Right cardiac atrium (tissue), 5 donors: ENCODE data around the gene ABCC2. TPM values are rescaled to one million over a fixed set of nuclear protein-coding genes. Genes with fewer than 3 reads are reported as not detected.

Experiments
- ATAC-seq, 2 donors: fragments of 200-7000 bp; cut with Tn5 transposase; one replicate each; pipeline versions ENCODE4 v1.8.0 to v1.9.1; 2020; ENCODE audit warnings: moderate library complexity in 2 of 2, mild to moderate bottlenecking in 1 of 2
- DNase-seq, 3 donors: peaks; one replicate each; pipeline ENCODE4 v3.0.0-alpha.2; 2020
- H3K27ac ChIP-seq: one replicate; pipeline ENCODE4 v1.5.1; 2013; ENCODE audit warnings: mild to moderate bottlenecking, low read length, control low read depth, moderate library complexity
- H3K27me3 ChIP-seq: one replicate; pipeline ENCODE4 v1.6.1; 2013; ENCODE audit not compliant: control insufficient read depth, insufficient read depth
- H3K4me1 ChIP-seq: one replicate; pipeline ENCODE4 v1.6.1; 2013; ENCODE audit warnings: low read length; ENCODE audit not compliant: control insufficient read depth, insufficient read depth
- H3K4me3 ChIP-seq: one replicate; pipeline ENCODE4 v1.5.1; 2013; ENCODE audit warnings: low read length, control low read depth
- H3K9me3 ChIP-seq: one replicate; pipeline ENCODE4 v1.6.1; 2013; ENCODE audit warnings: low read length; ENCODE audit not compliant: control insufficient read depth
- WGBS: extraction: QIAGEN DNeasy Blood & Tissue Kit; methylation state at CpG from one replicate; pipeline ENCODE4 v1.1.7; 2013; 5-methylcytosine and 5-hydroxymethylcytosine counted together
- intact Hi-C, 4 donors: fragments of 100-400 bp; cut with DNase I; formaldehyde crosslinking; loops; one replicate each; pipeline versions ENCODE4 v1.11.0 to v1.14.0; 2022 to 2023
- polyA plus RNA-seq: library from polyadenylated mRNA; stranded (reverse); fragments of 200-250 nt; gene quantifications from one replicate; pipeline ENCODE4 v1.2.3, GENCODE V29; 2013
- total RNA-seq, 4 donors: library from RNA; stranded (reverse); fragmentation: NEBNext Ultra II Directional; extraction: Animal tissue kit (Norgen Biotek cat#: 25700); gene quantifications; one replicate each; pipeline ENCODE4 v1.2.1, GENCODE V29; 2021
- donor health status: healthy with polysubstance abuse.
- donor health status: DM: no; HTN: yes; CAD: no.
- donor health status: DM: no; HTN: no; CAD: no.
- donor health status: DM: no; HTN: yes; CAD: no; lungs with severe emphysema.
- donor health status: DM: yes; HTN: yes; CAD: no.

Gene ABCC2
- total and polyA plus RNA-seq, 5 donors = 0.17 to 0.89 (median 0.37) TPM

DNA sequence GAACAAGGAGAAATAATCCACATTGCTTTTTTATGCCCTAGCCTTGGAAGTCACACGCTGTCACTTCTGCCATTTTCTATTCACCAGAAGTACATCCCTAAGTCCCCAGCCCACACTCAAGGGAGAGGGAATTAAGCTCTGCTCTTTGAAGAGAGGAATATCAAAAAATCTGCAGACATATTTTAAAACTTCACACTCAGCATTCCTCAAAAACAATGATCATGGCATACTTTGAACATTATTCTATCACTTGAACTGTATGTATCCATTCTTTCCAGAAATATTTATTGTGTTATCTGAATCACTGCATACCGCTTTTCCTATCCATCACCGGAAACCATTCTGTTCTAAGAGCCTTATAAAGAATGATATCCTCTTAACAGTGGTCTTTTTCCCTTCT lies 9.4 kb downstream of the ABCC2 start:
- DNase-seq (no peak), ATAC-seq (no peak)
- WGBS = 92% methylated on average over 3 of the region's 3 CpGs
- Histone ChIP-seq H3K27ac (no peak overlapping the region), H3K4me3 (no peak overlapping the region), H3K27me3 (no peaks in the 10 kb centered on the region), H3K9me3 (no peaks in the 10 kb centered on the region), H3K4me1 (no peaks in the 10 kb centered on the region)
- intact Hi-C loops = no loop called here

DNA sequence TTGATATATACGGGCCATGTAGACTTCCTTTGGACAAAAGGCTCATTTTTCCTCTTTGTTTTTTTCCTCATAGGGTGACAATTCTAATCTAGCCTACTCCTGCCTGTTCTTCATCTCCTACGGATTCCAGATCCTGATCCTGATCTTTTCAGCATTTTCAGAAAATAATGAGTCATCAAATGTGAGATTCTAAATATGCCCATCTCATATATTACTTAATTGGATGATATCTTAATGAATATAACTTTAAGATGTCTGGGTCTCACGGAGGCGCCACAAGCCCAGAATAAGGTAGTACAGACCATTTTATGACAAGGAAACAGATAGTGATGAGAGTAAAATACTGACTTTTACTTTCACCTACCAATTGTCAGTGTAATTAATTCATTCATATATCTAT lies 11.4 kb downstream of the ABCC2 start:
- no peaks in the 10 kb centered on the region for H3K4me1 ChIP-seq
- H3K9me3 ChIP-seq = no peaks in the 10 kb centered on the region
- intact Hi-C loops = no loop called here
- 92% methylated on average over 4 of the region's 4 CpGs for WGBS
- H3K27ac ChIP-seq = no peak overlapping the region
- H3K4me3 ChIP-seq = no peak overlapping the region
- no peaks in the 10 kb centered on the region for H3K27me3 ChIP-seq
- ATAC-seq (no peak), DNase-seq (no peak)

DNA sequence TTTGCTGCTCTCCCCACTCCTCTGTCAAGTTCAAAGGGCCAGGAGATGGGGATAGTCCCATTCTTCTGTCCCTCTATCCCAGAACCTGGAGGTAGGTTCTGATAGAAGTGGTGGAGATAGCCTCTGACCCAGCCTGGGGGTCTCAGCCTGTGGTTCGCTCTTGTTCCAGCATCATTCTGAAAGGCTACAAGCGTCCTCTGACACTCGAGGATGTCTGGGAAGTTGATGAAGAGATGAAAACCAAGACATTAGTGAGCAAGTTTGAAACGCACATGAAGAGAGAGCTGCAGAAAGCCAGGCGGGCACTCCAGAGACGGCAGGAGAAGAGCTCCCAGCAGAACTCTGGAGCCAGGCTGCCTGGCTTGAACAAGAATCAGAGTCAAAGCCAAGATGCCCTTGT lies 14.5 kb downstream of the ABCC2 start:
- H3K27me3 ChIP-seq = no peaks in the 10 kb centered on the region
- intact Hi-C loops = no loop called here
- WGBS = 76% methylated on average over 6 of the region's 6 CpGs
- no peak overlapping the region for H3K27ac ChIP-seq
- H3K4me1 ChIP-seq = no peaks in the 10 kb centered on the region
- no peak for ATAC-seq
- H3K4me3 ChIP-seq = no peak overlapping the region
- no peak for DNase-seq
- no peaks in the 10 kb centered on the region for H3K9me3 ChIP-seq

DNA sequence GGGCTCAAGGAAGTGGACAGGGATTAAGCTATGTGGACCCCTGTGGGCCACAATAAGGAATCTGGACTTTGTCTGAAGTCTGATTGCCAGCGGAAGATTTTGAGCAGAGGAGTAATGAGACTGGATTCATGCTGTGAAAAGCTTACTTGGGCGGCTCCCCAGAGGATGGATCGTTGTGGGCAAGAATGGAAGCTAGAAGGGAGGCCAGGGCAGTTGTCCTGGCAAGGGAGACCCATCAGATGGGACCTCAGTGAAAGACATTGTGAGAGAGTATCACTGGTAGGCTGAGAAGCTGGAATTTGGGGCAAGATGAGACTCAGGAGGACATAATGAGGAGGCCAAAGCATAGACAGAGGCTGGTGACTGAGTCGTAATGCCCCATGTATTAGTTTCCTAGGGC lies 15.6 kb downstream of the ABCC2 start:
- Histone ChIP-seq H3K9me3 (no peaks in the 10 kb centered on the region), H3K4me1 (no peaks in the 10 kb centered on the region), H3K27ac (no peak overlapping the region), H3K27me3 (no peaks in the 10 kb centered on the region), H3K4me3 (no peak overlapping the region)
- ATAC-seq (no peak), DNase-seq (no peak)
- intact Hi-C loops = no loop called here
- 87% methylated on average over 4 of the region's 4 CpGs for WGBS

DNA sequence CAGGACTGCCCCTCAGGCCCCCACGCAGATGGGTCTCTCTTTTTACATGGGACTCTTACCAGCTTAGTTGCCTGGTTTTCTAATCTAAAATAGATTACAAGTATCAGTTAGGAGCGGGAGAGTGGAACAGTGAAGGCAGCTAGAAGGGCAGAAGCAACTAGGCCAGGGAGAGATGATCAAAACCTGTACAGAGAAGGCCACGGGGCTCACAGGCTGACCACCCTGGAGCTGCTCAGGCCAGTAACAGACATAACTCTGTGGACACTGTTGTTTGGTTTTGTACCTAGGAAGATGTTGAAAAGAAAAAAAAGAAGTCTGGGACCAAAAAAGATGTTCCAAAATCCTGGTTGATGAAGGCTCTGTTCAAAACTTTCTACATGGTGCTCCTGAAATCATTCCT lies 16.5 kb downstream of the ABCC2 start:
- Histone ChIP-seq H3K4me3 (no peak overlapping the region), H3K27me3 (no peaks in the 10 kb centered on the region), H3K27ac (no peak overlapping the region), H3K4me1 (no peaks in the 10 kb centered on the region), H3K9me3 (no peaks in the 10 kb centered on the region)
- WGBS = 71% methylated on average over 3 of the region's 3 CpGs
- intact Hi-C loops = no loop called here
- ATAC-seq (no peak), DNase-seq (no peak)

DNA sequence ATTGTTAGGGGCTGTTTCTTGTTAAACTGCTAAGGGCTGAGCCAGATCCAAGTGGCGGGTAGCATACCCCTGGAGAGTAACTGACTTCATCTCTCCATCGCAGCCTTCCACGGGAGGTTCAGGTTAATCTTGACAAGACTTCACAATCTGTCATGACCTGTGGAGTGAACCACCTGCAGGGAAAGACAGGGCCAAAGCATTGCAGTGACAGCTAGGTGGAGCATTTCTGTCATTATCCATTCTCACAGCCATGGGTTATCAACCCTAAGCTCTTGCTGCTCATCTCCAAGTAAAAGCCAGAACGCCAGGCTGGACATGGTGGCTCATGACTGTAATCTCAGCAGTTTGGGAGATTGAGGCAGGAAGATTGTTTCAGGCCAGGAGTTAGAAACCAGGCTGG lies 17.2 kb downstream of the ABCC2 start:
- no peaks in the 10 kb centered on the region for H3K27me3 ChIP-seq
- no peak overlapping the region for H3K27ac ChIP-seq
- 73% methylated on average over 4 of the region's 4 CpGs for WGBS
- H3K9me3 ChIP-seq = no peaks in the 10 kb centered on the region
- no peak for ATAC-seq
- intact Hi-C loops = no loop called here
- no peaks in the 10 kb centered on the region for H3K4me1 ChIP-seq
- no peak overlapping the region for H3K4me3 ChIP-seq
- DNase-seq = no peak

DNA sequence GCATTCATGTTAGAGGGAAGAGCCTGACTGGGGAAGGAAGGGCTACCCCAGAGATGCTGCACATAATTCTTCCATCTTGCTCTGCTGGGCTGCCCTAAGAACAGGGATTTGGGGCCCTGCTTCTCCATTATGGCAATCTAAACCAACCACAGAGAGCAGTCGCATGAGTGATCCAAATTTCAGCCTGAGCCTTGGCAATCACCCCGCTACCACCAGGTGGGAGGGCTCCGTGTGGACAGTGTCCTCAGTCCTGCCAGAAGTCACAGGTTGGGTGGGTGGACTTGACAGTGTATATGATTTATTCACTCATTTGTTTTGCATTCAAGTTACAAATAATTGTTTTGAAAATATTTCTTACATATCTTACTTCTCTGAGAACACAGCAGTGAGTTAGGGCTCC lies 22.0 kb downstream of the ABCC2 start:
- Histone ChIP-seq H3K9me3 (no peaks in the 10 kb centered on the region), H3K4me3 (no peak overlapping the region), H3K4me1 (no peaks in the 10 kb centered on the region), H3K27me3 (no peaks in the 10 kb centered on the region), H3K27ac (no peak overlapping the region)
- ATAC-seq = no peak
- DNase-seq = no peak
- intact Hi-C loops = no loop called here
- WGBS = 88% methylated on average over 3 of the region's 3 CpGs

DNA sequence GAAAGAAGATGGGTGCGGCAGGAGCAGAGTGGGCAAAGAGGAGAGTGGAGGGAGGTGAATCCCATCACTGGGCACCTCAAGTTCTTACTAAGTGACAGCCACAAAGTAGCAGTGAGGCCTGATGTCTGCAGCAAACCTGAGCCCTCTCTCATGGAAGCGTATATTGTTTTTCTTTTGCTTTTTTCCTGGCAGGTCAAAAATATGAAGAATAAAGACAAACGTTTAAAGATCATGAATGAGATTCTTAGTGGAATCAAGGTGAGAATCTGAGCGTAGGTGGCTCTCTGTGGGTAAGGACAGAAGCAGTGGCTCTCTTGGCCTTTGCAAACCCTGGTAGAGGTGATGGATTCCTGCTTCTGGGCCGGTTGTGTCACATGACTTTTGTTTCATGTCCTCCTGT lies 22.8 kb downstream of the ABCC2 start:
- intact Hi-C loops = no loop called here
- Histone ChIP-seq H3K4me3 (no peak overlapping the region), H3K27me3 (no peaks in the 10 kb centered on the region), H3K9me3 (no peaks in the 10 kb centered on the region), H3K27ac (no peak overlapping the region), H3K4me1 (no peaks in the 10 kb centered on the region)
- WGBS = 87% methylated on average over 5 of the region's 5 CpGs
- ATAC-seq (no peak), DNase-seq (no peak)

DNA sequence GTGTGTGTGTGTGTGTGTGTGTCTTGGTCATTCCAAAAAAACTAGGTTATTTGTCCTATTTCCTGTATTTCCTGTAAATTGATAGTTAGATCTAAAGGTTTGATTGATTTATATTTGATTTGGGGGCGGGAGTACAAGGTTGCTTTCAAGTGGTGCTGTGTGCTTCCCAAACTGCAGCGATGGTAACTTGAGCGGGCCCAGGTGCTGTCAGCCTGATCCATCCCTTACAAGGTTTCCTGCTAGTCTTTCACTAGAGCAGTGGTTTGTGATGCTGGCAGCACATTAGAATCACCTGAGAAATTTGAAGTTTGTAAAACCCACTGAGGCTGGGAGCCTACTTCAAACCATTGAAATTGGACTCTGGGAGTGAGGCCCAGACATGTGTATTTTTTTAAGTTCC lies 23.7 kb downstream of the ABCC2 start:
- ATAC-seq = no peak
- intact Hi-C loops = no loop called here
- DNase-seq = no peak
- Histone ChIP-seq H3K4me1 (no peaks in the 10 kb centered on the region), H3K9me3 (no peaks in the 10 kb centered on the region), H3K27ac (no peak overlapping the region), H3K27me3 (no peaks in the 10 kb centered on the region), H3K4me3 (no peak overlapping the region)
- WGBS = 93% methylated on average over 3 of the region's 3 CpGs

DNA sequence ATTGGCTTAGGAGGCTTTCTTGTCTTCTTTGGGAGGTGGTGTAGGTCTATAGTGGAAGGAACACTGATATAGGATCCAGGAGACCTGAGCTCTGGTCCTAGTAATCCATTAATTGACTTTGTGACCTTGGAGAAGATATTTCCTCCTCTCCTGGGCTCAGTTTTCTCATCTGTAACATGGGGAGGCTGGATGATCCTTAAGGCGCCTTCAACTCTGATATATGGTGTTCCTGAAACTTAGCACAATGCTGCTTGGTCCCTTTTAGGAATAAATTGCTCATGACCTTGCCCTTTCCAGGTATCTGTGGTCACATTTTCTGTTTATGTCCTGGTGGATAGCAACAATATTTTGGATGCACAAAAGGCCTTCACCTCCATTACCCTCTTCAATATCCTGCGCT lies 25.3 kb downstream of the ABCC2 start:
- WGBS = 96% methylated on average over 2 of the region's 2 CpGs
- DNase-seq (no peak), ATAC-seq (no peak)
- Histone ChIP-seq H3K9me3 (no peaks in the 10 kb centered on the region), H3K27ac (no peak overlapping the region), H3K4me3 (no peak overlapping the region), H3K27me3 (no peaks in the 10 kb centered on the region), H3K4me1 (no peaks in the 10 kb centered on the region)
- intact Hi-C loops = no loop called here

DNA sequence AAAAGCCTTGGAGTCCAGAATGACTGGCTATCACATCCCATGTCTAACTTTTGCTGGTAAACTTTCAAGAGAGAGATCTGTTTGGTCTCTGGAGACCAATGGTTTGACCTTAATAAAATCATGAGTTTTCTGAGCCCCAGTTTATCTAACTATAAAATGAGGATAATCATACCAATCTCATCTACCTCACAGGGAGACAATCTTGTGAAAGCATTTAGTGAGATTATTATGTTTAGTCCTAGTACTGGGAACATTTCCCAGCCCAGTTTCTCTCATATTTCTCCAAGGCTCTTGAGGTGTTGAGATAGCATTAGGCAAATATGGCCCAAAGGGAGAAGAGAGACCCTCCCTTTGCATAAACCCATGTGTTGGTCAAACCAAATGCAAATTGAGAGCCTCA lies 25.8 kb downstream of the ABCC2 start:
- no peak overlapping the region for H3K27ac ChIP-seq
- H3K9me3 ChIP-seq = no peaks in the 10 kb centered on the region
- ATAC-seq (no peak), DNase-seq (no peak)
- intact Hi-C loops = no loop called here
- no peaks in the 10 kb centered on the region for H3K27me3 ChIP-seq
- H3K4me3 ChIP-seq = no peak overlapping the region
- no peaks in the 10 kb centered on the region for H3K4me1 ChIP-seq

DNA sequence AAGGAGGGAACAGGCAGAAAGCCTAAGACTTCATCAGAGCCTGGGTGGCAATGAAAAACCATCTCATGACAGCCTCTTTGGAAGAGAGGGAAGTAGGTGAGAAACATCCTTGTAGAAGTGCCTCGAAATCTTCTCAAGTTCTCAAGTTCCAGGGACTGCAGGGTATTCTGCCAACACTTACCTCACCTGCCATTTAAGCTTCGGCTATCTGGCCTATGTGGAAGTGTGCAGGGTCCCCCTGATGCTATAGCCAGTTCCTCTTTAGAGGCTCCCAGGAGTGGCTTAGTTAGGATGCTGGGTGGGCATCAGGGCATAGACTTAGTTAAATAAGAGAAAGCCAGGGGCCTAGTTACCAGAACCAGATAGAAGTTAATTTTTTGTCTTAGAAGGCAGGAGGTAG lies 27.0 kb downstream of the ABCC2 start:
- intact Hi-C loops = no loop called here
- 75% methylated on average over 2 of the region's 2 CpGs for WGBS

More for the DNA sequence above, 27.0 kb downstream of the ABCC2 start:
- Histone ChIP-seq H3K4me1 (no peaks in the 10 kb centered on the region), H3K9me3 (no peaks in the 10 kb centered on the region), H3K27ac (peak overlapping the region; percentile 45), H3K4me3 (no peak overlapping the region), H3K27me3 (no peaks in the 10 kb centered on the region)
- no peak for DNase-seq
- ATAC-seq = no peak
